Progenitor cell of endocrine pancreas (in vitro differentiated cells): ENCODE measurements around the gene TSR3. TPM values are rescaled to one million over a fixed set of nuclear protein-coding genes. Genes with fewer than 3 reads are reported as not detected.
A peak's percentile ranks its signal among the peaks of the same experiment; 100 is the strongest.

Experiments
- DNase-seq: peaks from one replicate; pipeline ENCODE4 v3.0.0; 2021; ENCODE audit warnings: low spot score; ENCODE audit not compliant: unreplicated experiment
- H3K27ac Mint-ChIP-seq: 2 replicates; pipeline ENCODE4 v1.8.0; 2021; ENCODE audit warnings: mild to moderate bottlenecking, moderate library complexity, mixed read lengths
- H3K27me3 Mint-ChIP-seq: 2 replicates; pipeline ENCODE4 v1.8.0; 2021; ENCODE audit warnings: mixed read lengths
- H3K36me3 Mint-ChIP-seq: 2 replicates; pipeline ENCODE4 v1.8.0; 2022; ENCODE audit warnings: mixed read lengths; ENCODE audit not compliant: insufficient read depth
- H3K4me1 Mint-ChIP-seq: 2 replicates; pipeline ENCODE4 v1.8.0; 2021; ENCODE audit warnings: low read depth, mixed read lengths
- H3K4me3 Mint-ChIP-seq: 2 replicates; pipeline ENCODE4 v1.8.0; 2021; ENCODE audit warnings: low read depth, mild to moderate bottlenecking, moderate library complexity, mixed read lengths
- H3K9me3 Mint-ChIP-seq: 2 replicates; pipeline ENCODE4 v1.8.0; 2021; ENCODE audit warnings: low read depth, mixed read lengths
- total RNA-seq: library from RNA; stranded (reverse); gene quantifications from 2 replicates; pipeline ENCODE4 v1.2.1, GENCODE V29; 2021
- TF ChIP-seq, protein P1 (sequence below): fragments of 200-600 bp; sonication (generic); IDR thresholded peaks from one replicate; pipeline ENCODE4 v1.5.0; 2021; ENCODE audit warnings: antibody characterized with exemption, mild to moderate bottlenecking; ENCODE audit not compliant: unreplicated experiment

TSR3 gene
- total RNA-seq, 1 donor from 2014 or later: 56.8 TPM

DNA sequence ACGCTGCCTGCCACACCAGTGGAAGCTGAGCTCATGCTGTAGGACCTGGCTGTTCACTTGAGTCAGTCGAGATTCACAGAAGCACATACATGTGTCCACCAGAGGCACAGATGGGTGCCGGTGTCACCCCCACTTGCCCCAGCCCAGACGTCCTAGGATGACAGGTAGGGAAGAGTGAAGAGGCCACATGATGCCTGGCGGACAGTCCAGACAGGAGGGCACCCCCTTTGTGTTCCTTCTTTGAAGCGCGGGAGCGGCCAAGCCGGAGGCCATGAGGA, 33.5 kb downstream of the TSR3 start:
- Mint-ChIP-seq H3K27ac (no peak overlapping the region), H3K36me3 (peaks cover 15% of the 10 kb centered on the region), H3K9me3 (no peaks in the 10 kb centered on the region), H3K4me3 (no peak overlapping the region), H3K27me3 (no peaks in the 10 kb centered on the region), H3K4me1 (peaks cover under 1% of the 10 kb centered on the region)
- no peak for DNase-seq
- TF ChIP-seq, protein P1, sequence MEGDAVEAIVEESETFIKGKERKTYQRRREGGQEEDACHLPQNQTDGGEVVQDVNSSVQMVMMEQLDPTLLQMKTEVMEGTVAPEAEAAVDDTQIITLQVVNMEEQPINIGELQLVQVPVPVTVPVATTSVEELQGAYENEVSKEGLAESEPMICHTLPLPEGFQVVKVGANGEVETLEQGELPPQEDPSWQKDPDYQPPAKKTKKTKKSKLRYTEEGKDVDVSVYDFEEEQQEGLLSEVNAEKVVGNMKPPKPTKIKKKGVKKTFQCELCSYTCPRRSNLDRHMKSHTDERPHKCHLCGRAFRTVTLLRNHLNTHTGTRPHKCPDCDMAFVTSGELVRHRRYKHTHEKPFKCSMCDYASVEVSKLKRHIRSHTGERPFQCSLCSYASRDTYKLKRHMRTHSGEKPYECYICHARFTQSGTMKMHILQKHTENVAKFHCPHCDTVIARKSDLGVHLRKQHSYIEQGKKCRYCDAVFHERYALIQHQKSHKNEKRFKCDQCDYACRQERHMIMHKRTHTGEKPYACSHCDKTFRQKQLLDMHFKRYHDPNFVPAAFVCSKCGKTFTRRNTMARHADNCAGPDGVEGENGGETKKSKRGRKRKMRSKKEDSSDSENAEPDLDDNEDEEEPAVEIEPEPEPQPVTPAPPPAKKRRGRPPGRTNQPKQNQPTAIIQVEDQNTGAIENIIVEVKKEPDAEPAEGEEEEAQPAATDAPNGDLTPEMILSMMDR: no peak

DNA sequence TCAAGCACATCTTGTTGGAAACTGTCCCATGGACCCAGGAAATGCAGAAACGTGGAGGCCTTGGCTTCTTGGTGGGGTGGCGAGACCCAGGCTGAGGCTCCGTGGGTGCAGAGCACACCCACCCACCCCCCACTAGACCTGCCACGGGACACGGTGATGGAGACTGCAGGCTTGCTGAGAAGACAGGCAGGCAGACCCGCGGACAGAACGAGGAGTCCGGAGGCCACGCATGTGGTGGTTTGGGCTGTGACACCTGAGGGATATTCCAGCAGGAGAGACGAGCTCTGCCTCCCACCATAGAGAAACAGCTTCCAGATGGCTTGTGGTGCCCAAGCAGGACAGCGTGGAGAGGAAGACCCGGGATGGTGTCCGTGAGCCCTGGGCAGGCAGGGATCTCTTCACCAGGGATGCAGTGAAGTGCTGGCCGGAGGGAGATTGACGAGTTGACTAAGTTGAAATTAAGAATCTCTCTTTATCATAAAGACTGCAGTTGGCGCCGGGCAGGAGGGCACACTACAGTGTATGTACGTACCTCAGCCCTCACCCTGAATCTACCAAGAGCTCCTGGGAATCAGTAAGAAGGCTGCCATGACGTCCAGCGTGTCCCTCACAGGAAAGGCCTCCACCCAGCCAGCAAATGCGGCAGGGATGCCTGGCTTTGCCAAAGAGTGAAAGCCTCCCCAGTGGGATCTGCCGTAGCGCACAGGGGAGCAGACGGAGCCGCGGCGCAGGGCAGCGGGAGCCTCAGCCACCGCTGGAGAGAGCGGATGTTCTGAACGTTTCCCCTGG, 34.0 kb downstream of the TSR3 start:
- Mint-ChIP-seq H3K27me3 (no peaks in the 10 kb centered on the region), H3K36me3 (peaks cover 14% of the 10 kb centered on the region), H3K4me3 (no peak overlapping the region), H3K4me1 (peaks cover 3% of the 10 kb centered on the region), H3K27ac (no peak overlapping the region), H3K9me3 (no peaks in the 10 kb centered on the region)
- TF ChIP-seq, protein P1: no peak
- no peak for DNase-seq

DNA sequence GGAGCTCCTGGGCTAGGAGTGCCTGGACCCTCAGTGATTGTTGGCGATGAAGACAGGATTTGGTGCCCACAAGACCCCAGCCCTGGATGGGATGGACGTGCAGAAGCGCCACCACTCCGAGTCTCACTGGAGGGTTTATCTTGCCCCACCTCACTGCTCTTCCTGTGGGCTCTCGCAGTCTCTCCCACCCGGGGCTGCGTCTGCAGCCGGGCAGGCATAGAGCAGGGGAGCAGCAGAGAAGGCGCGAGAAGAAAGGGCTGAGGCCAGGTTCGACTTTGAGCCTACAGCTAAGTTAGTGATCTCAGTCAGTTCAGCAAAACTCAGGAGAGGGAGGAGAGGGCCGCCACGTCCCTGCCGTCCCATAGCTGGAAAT, 35.7 kb downstream of the TSR3 start:
- TF ChIP-seq, protein P1: no peak
- Mint-ChIP-seq H3K9me3 (no peaks in the 10 kb centered on the region), H3K4me1 (peaks cover 9% of the 10 kb centered on the region), H3K27ac (peak overlapping the region; percentile 13), H3K27me3 (no peaks in the 10 kb centered on the region), H3K4me3 (no peak overlapping the region), H3K36me3 (peaks cover 14% of the 10 kb centered on the region)
- no peak for DNase-seq

DNA sequence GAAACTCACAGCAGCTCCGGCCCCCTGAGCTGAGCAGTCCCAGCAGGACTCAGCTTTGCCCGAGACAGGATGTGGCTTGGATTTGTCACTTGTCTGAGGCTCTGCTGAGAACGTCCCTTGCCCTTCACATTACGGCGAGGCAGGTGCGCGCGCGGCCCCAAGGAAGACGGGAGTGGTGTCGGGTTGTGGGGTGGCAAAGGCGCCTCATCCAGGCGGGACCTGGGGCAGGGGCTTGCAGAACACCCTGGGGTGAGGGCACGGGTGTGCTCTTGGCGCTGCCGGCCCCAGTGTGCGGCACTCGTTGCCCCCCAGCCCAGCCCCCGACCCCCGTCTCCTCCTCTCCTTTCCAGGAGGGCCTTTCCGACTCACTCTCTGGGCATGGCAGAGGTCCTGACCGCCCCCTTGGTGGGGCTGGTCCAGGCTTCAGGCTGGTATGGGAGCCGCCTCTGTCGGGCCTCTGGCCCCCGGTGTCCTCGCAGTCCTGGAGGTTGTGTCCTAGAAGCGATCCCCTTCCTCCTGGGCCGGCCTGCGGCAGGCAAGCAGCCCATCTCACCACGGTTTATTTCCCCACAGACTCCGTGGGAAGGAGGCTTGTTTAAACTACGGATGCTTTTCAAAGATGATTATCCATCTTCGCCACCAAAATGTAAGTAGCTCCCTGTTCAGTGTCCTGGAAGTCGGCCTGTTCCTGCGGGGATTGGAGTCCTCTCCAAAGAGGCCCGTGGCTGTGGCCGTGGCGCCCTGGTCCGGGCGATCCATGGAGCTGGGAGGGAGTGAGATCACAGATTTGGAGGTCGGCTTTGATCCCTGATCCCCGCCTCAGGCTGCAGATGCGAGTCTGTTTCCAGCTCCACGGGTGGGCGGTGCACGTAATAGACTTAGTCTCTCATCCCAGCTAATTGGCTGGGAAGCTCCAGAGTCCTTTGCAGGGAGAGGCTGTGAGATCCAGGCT, 36.3 kb downstream of the TSR3 start:
- H3K27ac Mint-ChIP-seq: no peak overlapping the region
- H3K27me3 Mint-ChIP-seq: no peaks in the 10 kb centered on the region
- TF ChIP-seq, protein P1: no peak
- peaks cover 16% of the 10 kb centered on the region for H3K4me1 Mint-ChIP-seq
- H3K9me3 Mint-ChIP-seq: no peaks in the 10 kb centered on the region
- DNase-seq: no peak
- peaks cover 14% of the 10 kb centered on the region for H3K36me3 Mint-ChIP-seq
- H3K4me3 Mint-ChIP-seq: no peak overlapping the region

DNA sequence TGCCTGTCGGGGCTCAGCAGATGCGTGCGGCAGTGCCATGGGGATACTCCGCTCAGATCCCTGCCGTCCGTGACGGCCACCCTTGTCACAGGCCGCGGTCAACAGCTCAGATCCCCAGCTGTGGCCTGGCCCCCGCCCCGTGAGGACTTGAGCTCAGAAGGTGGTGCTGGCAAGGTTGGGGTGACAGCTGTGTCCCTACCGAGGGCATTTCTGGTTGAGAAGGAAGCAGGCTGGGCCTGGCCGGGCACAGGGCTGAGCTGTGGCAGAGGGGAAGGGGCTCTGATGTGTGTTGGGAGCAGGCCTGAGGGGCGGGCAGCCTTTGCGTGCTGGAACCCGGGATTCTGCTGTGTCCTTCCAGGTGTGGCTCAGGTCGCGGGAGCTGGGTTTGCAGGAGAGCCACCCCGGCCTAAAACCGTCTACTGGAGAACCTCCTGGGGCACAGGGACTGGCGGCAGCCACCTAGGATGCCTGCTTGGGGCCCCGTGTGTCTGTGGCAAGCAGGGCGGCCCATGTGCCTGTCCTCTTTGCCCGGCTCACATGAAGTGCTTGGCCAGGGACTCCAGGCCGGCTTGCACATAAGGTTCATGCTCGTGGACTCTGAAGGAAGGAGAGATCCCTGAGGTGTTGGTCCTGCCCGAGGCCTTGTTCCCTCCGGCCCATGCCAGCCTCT, 37.1 kb downstream of the TSR3 start:
- Mint-ChIP-seq H3K4me1 (peaks cover 19% of the 10 kb centered on the region), H3K36me3 (peaks cover 16% of the 10 kb centered on the region), H3K9me3 (no peaks in the 10 kb centered on the region), H3K27ac (peak overlapping the region; percentile 76), H3K4me3 (no peak overlapping the region), H3K27me3 (no peaks in the 10 kb centered on the region)
- TF ChIP-seq, protein P1: no peak
- no peak for DNase-seq
